ENCODE data around the gene COL5A1.

Gene COL5A1

GRCh38 chr9:134641173-134641989 is at the start of gene COL5A1:
COL5A1 (plus strand) TSS chr9:134641803; CDS start chr9:134642188, 385 bp downstream.
- peak; percentile 94 for DNase-seq (ENCODE audit: low spot score)

GRCh38 chr9:134592018-134592818 is 49.4 kb upstream of the COL5A1 start:
- DNase-seq (ENCODE audit: low spot score) = no peak

GRCh38 chr9:134592819-134593200 is 48.8 kb upstream of the COL5A1 start:
- DNase-seq (ENCODE audit: low spot score) = no peak

- DNase-seq (ENCODE audit: low spot score) = no peak
These were observed 48.1 kb upstream of the COL5A1 start for GRCh38 chr9:134593286-134594077.

- no peak for DNase-seq (ENCODE audit: low spot score)
These were observed 47.3 kb upstream of the COL5A1 start for GRCh38 chr9:134594078-134594941.

- DNase-seq (ENCODE audit: low spot score) = no peak
These were observed 46.6 kb upstream of the COL5A1 start for GRCh38 chr9:134595014-134595413.

GRCh38 chr9:134597041-134597913 is 44.3 kb upstream of the COL5A1 start:
- DNase-seq (ENCODE audit: low spot score) = no peak

GRCh38 chr9:134597957-134598883 is 43.4 kb upstream of the COL5A1 start:
- DNase-seq (ENCODE audit: low spot score) = no peak

GRCh38 chr9:134598884-134599245 is 42.7 kb upstream of the COL5A1 start:
- no peak for DNase-seq (ENCODE audit: low spot score)

- no peak for DNase-seq (ENCODE audit: low spot score)
These were observed 41.2 kb upstream of the COL5A1 start for GRCh38 chr9:134600371-134600770.

GRCh38 chr9:134600836-134601638 is 40.6 kb upstream of the COL5A1 start:
- no peak for DNase-seq (ENCODE audit: low spot score)

- no peak for DNase-seq (ENCODE audit: low spot score)
These were observed 39.8 kb upstream of the COL5A1 start for GRCh38 chr9:134601764-134602163.

- DNase-seq (ENCODE audit: low spot score) = peak; percentile 49
These were observed 38.8 kb upstream of the COL5A1 start for GRCh38 chr9:134602547-134603362.

GRCh38 chr9:134604834-134605233 is 36.8 kb upstream of the COL5A1 start:
- DNase-seq (ENCODE audit: low spot score) = no peak

- DNase-seq (ENCODE audit: low spot score) = peak; percentile 36
These were observed 36.1 kb upstream of the COL5A1 start for GRCh38 chr9:134605351-134605965.

- no peak for DNase-seq (ENCODE audit: low spot score)
These were observed 35.6 kb upstream of the COL5A1 start for GRCh38 chr9:134605966-134606357.

All from ecto neural progenitor cell (in vitro differentiated cells).